ENCODE data around the gene SFMBT2.

- TF ChIP-seq CTCF (IDR thresholded peaks at IDR 0.05), result no peak
- no peak for TF ChIP-seq EP300 (IDR thresholded peaks at IDR 0.05)
- no peak for TF ChIP-seq POLR2A (IDR thresholded peaks at IDR 0.05; ENCODE audit: low read depth)
- TF ChIP-seq POLR2AphosphoS5 (IDR thresholded peaks at IDR 0.05), result no peak
Observed at GRCh38 chr10:7319632-7320031, 91.2 kb downstream of the SFMBT2 start.

All from esophagus muscularis mucosa (tissue), 4 donors.